ENCODE data around the gene SERPINA6.
"Not testable (repeated sequence)": the region's sequence is repeated elsewhere in the genome, so short reads cannot be mapped to it uniquely, and the experiment has no call there.

Gene SERPINA6

DNA sequence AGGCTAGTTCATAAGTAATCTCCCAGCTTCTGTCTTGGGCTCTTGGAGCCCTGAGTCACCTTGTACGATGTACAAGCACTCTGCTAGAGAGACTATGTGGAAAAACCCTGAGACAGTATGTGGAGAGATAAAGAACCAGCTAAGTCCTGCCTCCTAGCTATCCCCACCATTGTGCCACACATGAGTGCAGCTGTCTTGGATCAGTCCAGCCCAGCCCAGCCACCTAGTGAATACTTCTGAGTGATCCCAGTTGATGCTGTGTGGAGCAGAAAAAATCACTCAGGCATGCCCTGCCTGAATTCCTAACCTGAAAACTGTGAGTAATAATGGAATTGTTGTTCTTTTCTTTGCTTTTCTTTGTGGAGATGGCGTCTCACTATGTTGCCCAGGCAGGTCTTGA lies 5.1 kb upstream of the SERPINA6 start:
- no peak for DNase-seq (ENCODE audit: low spot score)

DNA sequence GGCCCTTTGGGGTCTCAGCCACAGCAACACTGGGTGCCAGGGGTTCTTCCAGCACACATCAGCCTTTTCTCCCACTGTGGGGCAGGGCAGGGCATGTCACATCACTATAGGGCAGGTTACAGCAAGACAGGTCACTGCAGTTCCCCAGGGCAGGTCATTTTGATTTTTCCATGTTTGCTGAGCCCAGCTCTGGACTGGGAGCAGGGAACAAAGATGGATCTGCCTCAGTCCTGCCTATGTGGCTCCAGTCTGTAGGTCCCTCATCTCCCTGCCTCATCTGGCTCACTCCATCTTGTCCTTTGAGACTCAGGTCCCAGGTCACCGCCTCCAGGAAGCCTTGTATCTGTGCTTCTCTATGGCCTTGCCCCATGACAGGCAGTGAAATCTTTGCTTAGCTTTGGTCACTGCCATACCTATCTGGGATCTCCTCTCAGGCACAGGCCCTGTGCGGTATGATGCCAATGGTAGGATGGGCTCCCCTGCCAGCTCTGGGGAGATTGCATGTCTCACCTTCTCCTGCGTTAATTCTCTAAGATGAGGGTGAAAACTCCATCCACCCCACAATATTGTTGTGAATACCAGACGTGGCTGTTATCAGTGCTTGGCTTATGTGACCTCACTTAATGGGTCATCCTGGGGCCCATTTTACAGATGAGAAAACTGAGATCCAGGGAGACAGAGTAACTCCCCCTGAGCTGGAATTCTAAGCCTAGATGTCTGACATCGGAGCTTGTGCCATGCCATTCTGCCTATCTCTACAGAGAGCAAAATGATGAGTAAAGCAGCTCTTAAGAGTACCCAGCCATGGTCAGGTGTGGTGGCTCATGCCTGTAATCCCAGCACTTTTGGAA lies 1.5 kb downstream of the SERPINA6 start:
- no peak for DNase-seq (ENCODE audit: low spot score)

DNA sequence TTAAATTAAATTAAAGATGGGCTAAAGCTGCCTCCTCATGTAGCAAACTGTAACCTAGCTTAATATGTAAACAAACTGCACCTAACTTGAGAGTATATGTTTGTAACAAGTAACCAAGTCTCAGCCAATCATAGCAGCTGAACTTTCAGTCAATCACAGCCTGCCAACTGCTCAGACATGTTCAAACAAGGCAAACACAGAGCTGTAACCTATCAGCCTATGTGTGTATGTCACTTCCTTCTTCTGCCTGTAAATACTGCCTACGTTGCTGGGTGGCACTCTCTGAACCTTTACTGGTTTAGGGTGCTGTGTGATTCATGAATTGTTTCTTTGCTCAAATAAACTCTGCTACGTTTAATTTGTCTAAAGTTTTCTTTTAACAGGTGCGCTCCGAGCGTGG lies 2.9 kb downstream of the SERPINA6 start:
- DNase-seq (ENCODE audit: low spot score): no peak

DNA sequence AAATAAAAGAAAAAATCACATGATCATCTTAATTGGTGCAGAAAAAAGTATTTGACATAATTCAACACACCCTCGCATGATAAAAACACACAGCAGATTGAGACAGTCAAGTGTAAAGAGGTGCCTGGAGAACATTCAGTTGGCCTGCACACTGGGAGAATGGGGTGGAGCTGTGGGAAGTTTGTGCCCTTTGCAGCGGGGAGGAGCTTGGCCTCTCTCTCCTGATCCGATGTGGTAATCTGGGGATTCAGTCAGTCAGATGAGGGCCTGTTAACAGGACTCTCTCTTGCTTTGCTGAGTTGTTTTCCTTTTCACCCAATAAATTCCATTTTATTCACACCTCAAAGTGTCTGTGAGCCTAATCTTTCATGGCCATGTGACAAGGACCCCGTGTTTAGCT lies 5.9 kb downstream of the SERPINA6 start:
- no peak for DNase-seq (ENCODE audit: low spot score)

DNA sequence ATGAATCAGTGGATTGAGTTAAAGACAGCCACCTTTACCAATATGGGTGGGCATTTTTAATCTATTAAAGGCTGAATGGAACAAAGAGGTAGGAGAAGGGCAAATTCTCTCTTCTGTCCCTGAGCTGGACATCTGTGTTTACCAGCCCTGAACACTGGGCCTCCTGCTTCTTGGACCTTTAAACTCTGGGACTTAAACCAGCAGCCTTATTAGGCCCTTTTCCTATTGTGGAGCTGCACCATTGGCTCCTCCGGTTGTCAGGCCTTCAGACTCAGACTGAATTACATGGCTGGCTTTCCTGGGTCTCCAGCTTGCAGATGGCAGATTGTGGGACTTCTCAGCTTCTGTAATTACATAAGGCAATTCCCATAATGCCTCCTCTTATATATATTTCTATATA lies 6.4 kb downstream of the SERPINA6 start:
- no peak for DNase-seq (ENCODE audit: low spot score)

DNA sequence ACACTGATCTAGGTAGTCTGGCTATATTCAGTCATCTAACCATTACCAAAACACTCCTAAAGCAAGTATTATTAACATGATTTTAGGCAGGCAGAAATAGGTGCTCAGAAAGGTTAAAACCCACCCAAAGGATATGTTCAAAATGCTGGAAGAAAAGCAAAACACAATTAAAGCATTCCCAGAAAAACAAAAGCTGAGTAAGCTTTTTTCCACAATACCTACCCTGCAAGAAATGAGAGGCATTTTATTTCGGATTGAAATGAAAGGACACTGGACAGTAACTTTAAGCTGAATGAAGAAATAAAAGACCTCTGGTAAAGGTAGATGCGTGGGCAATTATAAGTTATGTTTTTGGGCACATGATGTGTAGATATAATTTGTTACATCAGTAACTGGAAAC lies 8.2 kb downstream of the SERPINA6 start:
- no peak for DNase-seq (ENCODE audit: low spot score)

DNA sequence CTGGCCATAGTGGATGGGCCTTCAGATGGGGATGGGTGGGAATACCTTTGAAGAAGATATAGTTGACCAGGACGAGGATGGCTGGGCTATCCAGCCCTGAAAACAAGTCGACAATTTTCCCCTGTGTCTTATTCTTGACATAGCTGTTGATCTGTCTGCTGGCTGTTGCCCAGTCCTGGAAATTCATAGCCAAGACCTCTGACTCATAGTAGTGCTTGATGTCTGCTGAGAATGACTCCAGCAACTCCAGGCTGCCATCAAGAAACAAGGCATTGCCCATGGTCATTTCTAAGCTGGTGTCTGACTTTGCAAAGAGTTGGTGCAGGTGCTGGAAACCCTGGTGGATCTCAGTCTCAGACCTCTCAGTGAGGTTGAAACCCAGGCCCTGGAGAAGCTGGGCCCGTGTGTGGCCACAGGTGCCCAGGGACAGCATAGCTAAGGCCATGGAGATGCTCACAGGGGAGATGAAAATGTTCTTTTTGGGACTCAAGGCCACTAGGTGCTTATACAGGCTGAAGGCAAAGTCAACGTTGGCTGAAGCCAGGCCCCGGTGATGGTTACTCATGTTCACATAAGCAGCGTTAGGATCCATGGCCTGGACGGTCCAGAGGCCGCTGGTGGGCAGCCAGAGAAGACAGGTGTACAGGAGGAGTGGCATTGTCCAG lies 9.0 kb downstream of the SERPINA6 start:
- DNase-seq (ENCODE audit: low spot score): no peak

DNA sequence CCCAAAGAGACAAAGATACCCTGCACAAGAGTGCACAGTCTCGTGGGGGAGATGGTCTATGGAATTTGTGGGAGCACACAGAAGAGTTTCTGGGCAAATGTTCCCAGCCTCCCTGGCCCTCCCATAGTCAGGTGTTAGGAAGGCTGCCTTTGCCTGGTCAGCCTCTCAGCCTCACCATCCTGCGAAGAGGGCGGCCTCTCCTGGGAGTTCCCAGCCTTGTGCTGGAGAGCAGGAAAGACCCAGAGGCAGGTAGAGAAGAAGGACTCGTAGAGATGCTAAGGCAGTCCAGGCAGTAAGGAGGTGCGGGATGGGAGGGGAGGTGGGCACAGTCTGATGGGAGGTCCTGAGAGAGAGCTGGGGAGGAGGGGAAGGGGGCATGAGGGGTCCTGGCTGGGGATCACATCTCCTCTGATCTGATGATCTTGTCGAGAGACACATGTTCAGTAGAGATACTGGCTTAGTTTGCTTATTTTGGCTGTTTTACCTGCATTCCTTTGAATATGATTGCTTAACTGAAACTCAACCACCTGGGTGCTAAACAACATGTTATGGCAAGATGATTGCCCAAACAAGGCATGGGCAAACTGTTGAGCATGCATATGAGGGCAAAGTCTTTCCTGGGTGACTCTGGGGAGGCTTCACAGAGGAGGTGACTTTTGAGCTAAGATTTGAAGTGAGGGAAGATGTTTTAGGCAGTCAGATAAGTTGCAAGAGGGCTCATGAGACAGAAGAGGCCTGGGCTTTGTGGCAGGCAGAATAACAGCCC lies 10.5 kb downstream of the SERPINA6 start:
- no peak for DNase-seq (ENCODE audit: low spot score)

DNA sequence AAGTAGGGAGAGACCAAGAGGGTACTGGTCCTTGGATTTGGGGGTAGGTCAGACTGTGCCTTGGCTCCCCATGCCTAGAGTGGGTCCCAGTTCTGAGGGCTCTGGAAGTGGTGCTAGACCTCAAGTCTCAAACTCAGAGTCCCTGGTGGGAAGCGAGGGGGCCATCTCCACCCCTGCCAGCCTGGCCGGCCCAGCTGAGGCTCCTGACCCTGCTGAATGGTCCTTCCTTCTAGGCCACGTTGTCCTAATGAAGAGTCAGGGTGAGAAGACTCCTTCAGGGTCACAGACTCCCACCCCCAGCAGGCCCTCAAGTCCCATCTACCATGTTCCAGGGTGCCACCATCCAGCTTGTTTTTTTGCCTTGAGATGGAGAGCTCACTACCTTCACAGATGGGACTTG lies 12.9 kb downstream of the SERPINA6 start:
- DNase-seq (ENCODE audit: low spot score): no peak

DNA sequence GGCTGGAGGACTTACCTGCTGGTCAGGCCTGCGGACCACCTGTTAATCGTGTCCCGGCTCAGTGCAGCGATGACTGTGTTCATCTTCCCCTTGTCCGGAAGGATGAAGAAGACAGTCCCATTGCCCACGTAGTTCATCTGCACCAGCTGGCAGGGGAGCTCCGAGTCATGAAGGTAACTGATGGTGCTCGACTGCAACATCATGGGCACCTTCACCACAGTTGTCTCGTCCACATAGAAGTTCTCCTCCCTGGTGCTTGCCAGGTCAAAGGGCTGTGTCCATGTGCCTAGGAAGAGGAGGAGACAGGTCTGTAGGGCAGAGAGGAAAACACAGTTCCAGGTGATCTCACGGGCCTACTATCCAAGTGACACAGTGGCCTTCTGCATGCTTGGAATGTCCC lies 13.4 kb downstream of the SERPINA6 start:
- no peak for DNase-seq (ENCODE audit: low spot score)

DNA sequence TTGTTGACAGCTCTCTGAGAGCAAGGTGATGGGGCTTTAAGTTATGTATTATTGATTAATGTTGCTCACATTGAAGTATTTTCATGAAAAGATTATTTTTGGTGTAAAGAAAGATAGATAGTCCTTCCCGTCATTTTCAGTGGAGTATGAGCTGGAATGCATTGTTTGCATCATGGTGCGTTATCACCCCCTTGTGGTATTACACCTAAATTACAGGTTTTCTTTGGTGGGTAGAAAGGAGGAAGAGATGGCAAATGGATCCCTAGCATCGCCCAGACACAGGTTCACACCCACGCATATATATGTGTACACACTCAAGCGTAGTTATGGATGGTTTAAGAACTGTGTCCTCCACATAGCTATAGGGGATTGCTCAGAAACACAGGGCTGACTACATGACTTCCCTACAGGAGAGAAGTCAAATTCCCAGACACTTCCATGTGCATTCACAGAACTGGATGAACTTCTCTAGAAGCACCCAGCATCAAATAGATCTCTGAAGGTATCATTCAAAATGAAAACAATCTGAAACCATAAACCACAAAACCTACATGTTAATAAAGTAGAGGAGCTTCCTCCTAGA lies 15.6 kb downstream of the SERPINA6 start:
- DNase-seq (ENCODE audit: low spot score): no peak

DNA sequence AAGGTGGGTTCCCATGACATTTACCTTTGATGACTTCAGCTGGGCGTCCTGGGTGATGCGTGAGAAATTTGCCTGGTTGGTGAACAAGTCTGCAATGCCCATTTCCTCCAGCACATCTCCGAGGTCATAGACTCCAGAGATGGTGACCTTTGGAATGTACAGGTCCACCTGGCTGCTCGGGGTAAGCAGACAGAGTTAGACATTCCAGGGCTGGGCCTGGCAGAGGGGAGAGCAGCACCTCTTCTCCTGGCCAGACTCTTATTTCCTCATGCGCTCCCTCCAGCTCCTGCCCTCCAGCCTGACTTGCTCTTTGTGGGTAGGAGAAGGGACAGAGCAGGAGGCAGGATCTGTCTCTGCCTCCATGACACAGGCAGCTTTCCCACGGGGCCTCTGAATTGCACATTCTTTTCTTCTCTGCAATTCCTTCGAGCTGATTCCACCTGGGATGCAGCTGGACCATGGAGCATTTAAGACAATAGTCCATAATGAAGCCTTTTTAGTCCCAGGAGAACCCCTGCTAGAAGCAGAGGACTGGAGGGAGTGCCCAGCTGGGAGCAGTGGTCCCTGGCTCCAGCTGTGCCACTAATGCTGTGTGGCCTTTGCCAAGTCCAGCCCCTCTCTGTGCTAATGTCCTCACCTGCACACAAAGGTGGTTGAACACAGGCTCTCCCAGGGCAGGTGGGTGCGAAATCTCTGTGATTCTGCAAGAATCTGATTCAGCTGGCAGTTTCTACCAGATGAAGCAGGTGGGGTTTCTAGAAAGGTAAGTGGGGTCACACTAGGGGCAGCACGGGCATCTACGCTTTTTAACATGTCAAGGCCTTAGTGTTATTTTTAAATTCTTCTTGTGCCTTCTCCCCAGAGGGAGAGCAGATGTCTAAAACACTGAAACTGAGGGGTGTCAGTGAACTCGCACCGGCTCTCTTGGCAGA lies 16.8 kb downstream of the SERPINA6 start:
- DNase-seq (ENCODE audit: low spot score): no peak

DNA sequence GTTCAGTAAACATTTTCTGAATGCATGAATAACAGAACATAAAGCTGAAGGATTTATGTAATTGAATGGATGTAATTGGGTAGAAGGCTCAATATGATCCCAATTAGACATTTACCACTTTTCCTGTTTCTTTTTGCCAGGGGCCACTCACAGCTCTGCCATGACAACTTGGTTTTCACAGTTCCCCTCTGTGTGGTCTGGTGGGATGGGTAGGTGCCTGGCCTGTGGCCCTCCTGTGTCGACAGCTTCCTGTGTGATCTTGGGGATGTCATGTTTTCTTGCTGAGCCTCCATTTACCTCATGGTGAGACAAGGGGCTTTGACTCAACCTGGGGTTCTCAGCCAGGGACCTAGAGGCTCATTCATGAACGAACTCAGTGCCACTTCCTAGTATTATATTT lies 17.5 kb downstream of the SERPINA6 start:
- no peak for DNase-seq (ENCODE audit: low spot score)

DNA sequence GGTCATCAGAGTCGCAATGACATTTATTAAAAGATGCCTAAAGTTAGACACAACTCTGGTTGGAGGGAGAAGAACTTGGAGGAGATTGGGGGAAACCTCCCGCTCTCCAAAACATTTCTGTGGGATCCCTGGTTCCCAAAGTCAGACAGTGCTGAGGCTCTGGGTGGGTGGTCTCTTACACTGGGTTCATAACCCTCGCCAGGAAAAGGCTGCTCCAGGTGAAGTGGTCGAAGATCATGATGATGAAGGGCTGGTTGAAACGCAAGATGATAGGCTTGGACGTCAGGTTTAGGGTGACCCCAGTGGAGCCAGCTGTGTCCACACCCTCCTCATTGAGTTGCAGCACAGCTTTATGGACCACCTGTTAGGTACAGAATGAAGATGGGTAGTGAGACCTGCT lies 18.9 kb downstream of the SERPINA6 start:
- DNase-seq (ENCODE audit: low spot score): no peak

DNA sequence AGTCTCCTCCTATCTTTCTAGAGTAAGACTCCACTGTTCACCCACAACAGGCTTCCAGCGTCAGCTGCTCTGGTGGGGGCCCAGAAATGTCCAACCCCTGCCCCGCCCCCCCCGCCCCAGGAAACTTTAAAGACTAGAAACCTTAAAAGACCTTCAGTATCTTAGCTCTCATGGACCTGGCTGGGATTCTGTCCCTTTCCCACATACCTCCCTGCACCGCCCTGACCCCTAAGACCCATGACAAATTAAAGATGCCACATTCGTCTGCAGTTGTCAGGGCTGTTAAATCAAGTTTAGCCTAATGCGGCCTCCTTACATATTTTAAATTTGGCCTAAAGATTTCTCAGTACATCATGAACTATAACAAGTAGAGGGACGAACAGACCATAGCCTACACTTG lies 20.0 kb downstream of the SERPINA6 start:
- DNase-seq (ENCODE audit: low spot score): no peak

DNA sequence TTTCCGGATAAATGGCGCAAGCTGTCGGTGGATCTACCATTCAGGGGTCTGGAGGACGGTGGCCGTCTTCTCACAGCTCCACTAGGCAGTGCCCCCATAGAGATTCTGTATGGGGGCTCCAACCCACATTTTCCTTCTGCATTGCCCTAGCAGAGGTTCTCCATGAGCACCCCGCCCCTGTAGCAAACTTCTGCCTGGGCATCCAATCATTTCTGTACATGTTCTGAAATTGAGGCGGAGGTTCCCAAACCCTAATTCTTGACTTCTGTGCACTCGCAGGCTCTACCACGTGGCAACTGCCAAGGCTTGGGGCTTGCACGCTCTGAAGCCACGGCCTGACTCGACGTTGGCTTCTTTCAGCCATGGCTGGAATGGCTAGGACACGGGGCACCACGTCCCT lies 25.0 kb downstream of the SERPINA6 start:
- DNase-seq (ENCODE audit: low spot score): no peak

DNA sequence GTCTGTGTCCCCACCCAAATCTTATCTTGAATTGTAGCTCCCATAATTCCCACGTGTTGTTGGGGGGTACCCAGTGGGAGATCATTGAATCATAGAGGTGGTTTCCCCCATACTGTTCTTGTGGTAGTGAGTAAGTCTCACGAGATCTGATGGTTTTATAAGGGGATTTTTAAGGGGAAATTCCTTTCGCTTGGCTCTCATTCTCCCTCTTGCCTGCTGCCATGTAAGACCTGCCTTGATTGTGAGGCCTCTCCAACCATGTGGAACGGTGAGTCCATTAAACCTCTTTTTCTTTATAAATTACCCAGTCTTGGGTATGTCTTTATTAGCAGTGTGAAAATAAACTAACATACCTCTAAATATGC lies 27.0 kb downstream of the SERPINA6 start:
- DNase-seq (ENCODE audit: low spot score): not testable (repeated sequence)

DNA sequence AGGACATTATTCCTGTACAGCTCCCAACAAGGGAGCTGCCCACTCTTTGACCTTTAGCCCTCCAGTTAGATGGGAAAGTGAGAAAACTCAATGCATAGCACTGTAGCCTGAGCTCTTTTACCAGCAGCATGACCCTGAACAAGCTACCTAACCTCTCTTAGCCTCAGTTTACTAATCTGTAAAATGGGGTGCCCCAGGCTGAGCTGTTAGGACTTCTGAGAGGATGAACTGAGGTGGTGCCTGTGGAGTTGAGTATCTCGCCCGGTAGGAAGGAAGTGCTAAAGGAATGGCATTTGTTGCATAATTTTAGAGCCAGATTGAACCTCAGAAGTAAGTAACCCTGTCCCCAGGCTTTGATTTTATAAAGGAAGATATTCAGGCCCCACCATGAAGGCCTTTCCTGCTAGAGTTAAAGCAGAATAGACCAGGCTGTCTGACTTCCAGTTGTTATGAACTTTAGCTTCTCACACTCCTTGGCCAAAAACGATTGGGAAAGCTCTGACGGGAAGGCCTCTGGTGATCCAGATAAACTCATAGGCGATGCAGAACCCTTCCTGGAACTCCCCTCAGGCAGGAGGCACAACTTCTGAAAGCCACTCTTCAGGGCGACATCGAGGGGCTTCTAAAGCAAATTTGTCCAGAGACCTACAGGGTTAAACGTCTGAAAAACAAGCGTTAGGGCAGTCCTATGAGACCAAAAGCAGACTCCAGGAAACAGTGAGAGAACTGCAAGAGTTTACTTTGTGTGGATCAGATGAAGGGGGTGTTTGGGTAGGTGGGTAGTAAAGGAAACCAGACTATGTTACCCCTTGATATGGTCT lies 27.6 kb downstream of the SERPINA6 start:
- DNase-seq (ENCODE audit: low spot score): no peak

DNA sequence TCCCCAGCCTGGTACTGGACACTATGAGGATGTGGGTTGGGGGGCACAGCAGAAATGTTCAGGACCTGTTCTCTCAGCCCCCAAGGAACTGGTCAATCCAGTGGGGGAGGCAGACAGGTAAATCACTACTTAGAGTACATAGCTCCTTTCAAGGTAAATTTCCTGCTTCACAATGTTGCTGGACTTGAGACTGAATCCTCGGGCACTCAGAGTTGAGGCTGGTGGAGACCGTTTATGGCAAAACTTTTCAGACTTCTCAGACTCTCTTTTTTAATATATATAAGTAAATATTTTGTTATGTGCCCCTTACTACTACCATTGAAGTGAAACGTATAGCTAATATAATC lies 29.6 kb downstream of the SERPINA6 start:
- DNase-seq (ENCODE audit: low spot score): no peak

DNA sequence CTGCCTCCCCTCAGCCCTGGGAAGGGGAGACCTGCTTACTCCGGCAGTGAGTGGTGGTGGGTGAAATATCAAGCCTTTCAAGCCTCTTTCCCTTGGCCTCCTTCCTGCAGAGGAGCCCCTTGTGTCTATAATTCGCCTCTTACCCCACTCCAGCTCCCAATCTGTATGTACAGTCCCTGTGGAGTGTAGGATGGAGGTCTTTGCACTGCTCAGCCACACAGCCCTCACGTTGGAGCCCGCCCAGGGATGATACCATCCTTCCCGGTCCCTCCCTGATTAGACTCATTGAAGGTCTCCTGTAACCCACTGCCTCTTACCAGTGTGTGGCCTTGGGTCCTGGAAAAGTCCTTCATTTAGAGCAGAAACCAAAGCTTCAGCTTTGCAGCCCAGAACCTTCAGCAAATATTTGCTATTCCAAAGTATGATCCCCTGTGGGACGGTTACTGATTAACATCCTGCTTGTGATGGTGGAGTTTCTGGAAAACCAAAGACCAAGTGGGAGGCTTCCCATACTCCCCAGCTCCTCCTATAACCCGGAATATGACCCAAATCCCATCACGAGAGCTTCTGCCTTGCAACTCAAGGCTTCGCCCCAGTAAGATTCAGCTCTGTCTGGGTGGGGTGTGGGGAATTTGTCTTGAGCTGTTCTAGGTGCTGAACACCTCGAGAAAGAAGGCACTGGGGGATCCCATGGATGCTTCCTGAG lies 30.1 kb downstream of the SERPINA6 start, which contains the start of gene SERPINA10:
SERPINA10 (minus strand) TSS at position 397 of the 706 bp plus-strand sequence. CDS start 2,675 bp downstream, outside the sequence.
- DNase-seq (ENCODE audit: low spot score): no peak
